Mesenchymal stem cell (in vitro differentiated cells and primary cell): ENCODE data around the gene LRRN1.
"Not testable (repeated sequence)": the region's sequence is repeated elsewhere in the genome, so short reads cannot be mapped to it uniquely, and the experiment has no call there.

Experiments used
- DNase-seq: peaks from one replicate; pipeline ENCODE4 v3.0.0-alpha.2; 2013
- H2AFZ ChIP-seq: one replicate; pipeline ENCODE4 v1.6.1; 2013; ENCODE audit warnings: low read depth, mild to moderate bottlenecking, control low read depth, inconsistent platforms, low read length, moderate library complexity
- H2AK5ac ChIP-seq: 2 replicates; pipeline ENCODE4 v1.6.1; 2013; ENCODE audit warnings: low read length, moderate library complexity, mild to moderate bottlenecking, inconsistent platforms; ENCODE audit not compliant: severe bottlenecking
- H2BK120ac ChIP-seq: one replicate; pipeline ENCODE4 v1.6.1; 2013; ENCODE audit warnings: low read depth, mild to moderate bottlenecking, inconsistent platforms, low read length, moderate library complexity
- H2BK12ac ChIP-seq, 2 experiments: one replicate each; pipeline ENCODE4 v1.6.1; 2013; ENCODE audit warnings: inconsistent platforms in 2 of 2, low read length in 2 of 2, mild to moderate bottlenecking in 2 of 2, moderate library complexity in 2 of 2, control low read depth in 1 of 2
- H2BK15ac ChIP-seq: one replicate; pipeline ENCODE4 v1.6.1; 2013; ENCODE audit warnings: mild to moderate bottlenecking, low read depth, inconsistent platforms; ENCODE audit not compliant: poor library complexity, severe bottlenecking
- H2BK5ac ChIP-seq: 2 replicates; pipeline ENCODE4 v1.6.1; 2013; ENCODE audit warnings: low read depth, mild to moderate bottlenecking, low read length, control low read depth, inconsistent platforms; ENCODE audit not compliant: poor library complexity, severe bottlenecking
- H3K14ac ChIP-seq, 2 experiments: one replicate each; pipeline ENCODE4 v1.6.1; 2013; ENCODE audit warnings: inconsistent platforms in 2 of 2, low read length in 2 of 2, control low read depth in 1 of 2, mild to moderate bottlenecking in 1 of 2, moderate library complexity in 1 of 2
- H3K18ac ChIP-seq, 2 experiments: one replicate each; pipeline ENCODE4 v1.6.1; 2013; ENCODE audit warnings: inconsistent platforms in 2 of 2, low read length in 2 of 2, control low read depth in 1 of 2, low read depth in 1 of 2, mild to moderate bottlenecking in 1 of 2
- H3K23ac ChIP-seq, 2 experiments: one replicate each; pipeline ENCODE4 v1.6.1; 2013; ENCODE audit warnings: inconsistent platforms in 2 of 2, low read length in 2 of 2, mild to moderate bottlenecking in 2 of 2, moderate library complexity in 2 of 2, control low read depth in 1 of 2
- H3K27ac ChIP-seq: 2 replicates; pipeline ENCODE4 v1.5.1; 2013; ENCODE audit warnings: mild to moderate bottlenecking, moderate library complexity, low read length, control low read depth, inconsistent platforms; ENCODE audit not compliant: poor library complexity, severe bottlenecking
- H3K27me3 ChIP-seq, 2 experiments: 2 replicates each; pipeline versions ENCODE4 v1.6.1 to v1.7.0; 2013; ENCODE audit warnings: low read length in 2 of 2, mild to moderate bottlenecking in 2 of 2, moderate library complexity in 2 of 2, control low read depth in 1 of 2, inconsistent platforms in 1 of 2; ENCODE audit not compliant: control insufficient read depth in 1 of 2, insufficient read depth in 1 of 2
- H3K36me3 ChIP-seq, 2 experiments: 2 replicates each; pipeline versions ENCODE4 v1.6.1 to v1.7.0; 2013; ENCODE audit warnings: low read length in 2 of 2, control low read depth in 1 of 2, inconsistent platforms in 1 of 2, low read depth in 1 of 2, mild to moderate bottlenecking in 1 of 2; ENCODE audit not compliant: insufficient read depth in 2 of 2, control insufficient read depth in 1 of 2
- H3K4ac ChIP-seq, 2 experiments: one replicate each; pipeline ENCODE4 v1.6.1; 2013; ENCODE audit warnings: inconsistent platforms in 2 of 2, low read length in 2 of 2, mild to moderate bottlenecking in 2 of 2, moderate library complexity in 2 of 2, control low read depth in 1 of 2, low read depth in 1 of 2
- H3K4me1 ChIP-seq: 2 replicates; pipeline ENCODE4 v1.6.1; 2013; ENCODE audit warnings: low read depth, low read length, control low read depth; ENCODE audit not compliant: control insufficient read depth, insufficient read depth
- H3K4me2 ChIP-seq: 2 replicates; pipeline ENCODE4 v1.6.1; 2013; ENCODE audit warnings: low read length, mild to moderate bottlenecking, inconsistent platforms; ENCODE audit not compliant: poor library complexity, severe bottlenecking
- H3K4me3 ChIP-seq, 2 experiments: 2 replicates each; pipeline versions ENCODE4 v1.5.1 to v1.7.0; 2013; ENCODE audit warnings: low read length in 2 of 2, mild to moderate bottlenecking in 2 of 2, control low read depth in 1 of 2, low read depth in 1 of 2; ENCODE audit not compliant: insufficient read depth in 1 of 2
- H3K79me1 ChIP-seq: replicated peaks from 2 replicates; pipeline ENCODE4 v1.6.1; 2013; ENCODE audit warnings: mild to moderate bottlenecking, control low read depth, low read length, inconsistent platforms; ENCODE audit not compliant: poor library complexity, severe bottlenecking
- H3K9ac ChIP-seq: 2 replicates; pipeline ENCODE4 v1.7.0; 2013; ENCODE audit warnings: mild to moderate bottlenecking, low read length, moderate library complexity
- H3K9me3 ChIP-seq: 2 replicates; pipeline ENCODE4 v1.7.0; 2013; ENCODE audit warnings: mild to moderate bottlenecking, low read length; ENCODE audit not compliant: control insufficient read depth
- H4K8ac ChIP-seq: one replicate; pipeline ENCODE4 v1.6.1; 2013; ENCODE audit warnings: inconsistent platforms, mild to moderate bottlenecking, low read length, moderate library complexity
- H4K91ac ChIP-seq: one replicate; pipeline ENCODE4 v1.6.1; 2013; ENCODE audit warnings: mild to moderate bottlenecking, low read length, inconsistent platforms
- WGBS: methylation state at CpG from one replicate; pipeline ENCODE4 v1.1.7; 2013; ENCODE audit warnings: mixed read lengths; 5-methylcytosine and 5-hydroxymethylcytosine counted together

The LRRN1 gene

GRCh38 chr3:3825035-3825434 is 25.8 kb downstream of the LRRN1 start:
- H3K23ac ChIP-seq: no peak overlapping the region
- no peak overlapping the region for H2AK5ac ChIP-seq
- H2AFZ ChIP-seq: no peak overlapping the region
- H3K4me3 ChIP-seq: no peak overlapping the region
- H3K4me2 ChIP-seq: no peak overlapping the region
- no peaks in the 10 kb centered on the region for H3K79me1 ChIP-seq
- no peak overlapping the region for H2BK12ac ChIP-seq
- no peak overlapping the region for H3K27ac ChIP-seq
- H2BK5ac ChIP-seq: no peak overlapping the region
- no peaks in the 10 kb centered on the region for H3K36me3 ChIP-seq
- H3K4me1 ChIP-seq: no peaks in the 10 kb centered on the region
- H2BK15ac ChIP-seq: no peak overlapping the region
- H3K27me3 ChIP-seq: no peaks in the 10 kb centered on the region
- no peak overlapping the region for H4K91ac ChIP-seq
- H3K14ac ChIP-seq: no peak overlapping the region
- no peaks in the 10 kb centered on the region for H3K9me3 ChIP-seq
- no peak overlapping the region for H4K8ac ChIP-seq
- no peak overlapping the region for H2BK120ac ChIP-seq
- H3K18ac ChIP-seq: no peak overlapping the region
- no peak for DNase-seq
- H3K9ac ChIP-seq: no peak overlapping the region
- WGBS: 87% methylated on average over 1 of the region's 3 CpGs
- no peak overlapping the region for H3K4ac ChIP-seq

GRCh38 chr3:3826521-3826920 is 27.3 kb downstream of the LRRN1 start:
- Histone ChIP-seq H3K36me3 (no peaks in the 10 kb centered on the region), H2BK5ac (no peak overlapping the region), H3K4me1 (no peaks in the 10 kb centered on the region), H2AK5ac (no peak overlapping the region), H3K4me2 (no peak overlapping the region), H2BK120ac (no peak overlapping the region), H3K79me1 (no peaks in the 10 kb centered on the region), H3K9me3 (no peaks in the 10 kb centered on the region), H4K8ac (no peak overlapping the region), H4K91ac (no peak overlapping the region), H3K27ac (no peak overlapping the region), H2BK15ac (no peak overlapping the region), H3K14ac (no peak overlapping the region), H3K9ac (no peak overlapping the region), H2AFZ (no peak overlapping the region), H3K4me3 (no peak overlapping the region), H3K18ac (no peak overlapping the region), H2BK12ac (no peak overlapping the region), H3K4ac (no peak overlapping the region), H3K27me3 (no peaks in the 10 kb centered on the region), H3K23ac (no peak overlapping the region)
- no peak for DNase-seq
- WGBS: 66% methylated on average over 2 of the region's 4 CpGs

- peaks cover 4% of the 10 kb centered on the region for H3K9me3 ChIP-seq
- H2AK5ac ChIP-seq: no peak overlapping the region
- no peak overlapping the region for H2BK12ac ChIP-seq
These were observed 27.9 kb downstream of the LRRN1 start for GRCh38 chr3:3827111-3827510.

GRCh38 chr3:3828417-3828816 is 29.2 kb downstream of the LRRN1 start:
- not testable (repeated sequence) for H4K8ac ChIP-seq, H2BK15ac ChIP-seq, H3K4me3 ChIP-seq, H3K27ac ChIP-seq, H4K91ac ChIP-seq, H2AFZ ChIP-seq, H3K4me2 ChIP-seq, H3K9ac ChIP-seq, H2BK12ac ChIP-seq, H3K4me1 ChIP-seq, H3K4ac ChIP-seq, H3K23ac ChIP-seq, DNase-seq, H3K79me1 ChIP-seq, H2AK5ac ChIP-seq, H3K18ac ChIP-seq, H2BK5ac ChIP-seq, H3K27me3 ChIP-seq, H3K36me3 ChIP-seq, H3K14ac ChIP-seq, H2BK120ac ChIP-seq
- peaks cover 16% of the 10 kb centered on the region for H3K9me3 ChIP-seq
- WGBS: 80% methylated on average over 2 of the region's 3 CpGs

More at GRCh38 chr3:3827111-3827510, 27.9 kb downstream of the LRRN1 start:
- Histone ChIP-seq H3K36me3 (no peaks in the 10 kb centered on the region), H2BK5ac (no peak overlapping the region), H3K27me3 (no peaks in the 10 kb centered on the region), H3K79me1 (no peaks in the 10 kb centered on the region), H3K4ac (no peak overlapping the region), H2AFZ (no peak overlapping the region), H3K18ac (no peak overlapping the region), H4K91ac (no peak overlapping the region), H4K8ac (no peak overlapping the region), H3K14ac (no peak overlapping the region), H2BK120ac (no peak overlapping the region), H3K27ac (no peak overlapping the region), H3K9ac (no peak overlapping the region), H2BK15ac (no peak overlapping the region), H3K4me2 (no peak overlapping the region), H3K23ac (no peak overlapping the region), H3K4me1 (no peaks in the 10 kb centered on the region), H3K4me3 (no peak overlapping the region)
- whole genome bisulfite sequencing: 100% methylated on average over 1 of the region's 1 CpG
- no peak for DNase-seq
